AG04449 (cell line): ENCODE results near the gene ZNF296.

Experiments
- CTCF ChIA-PET: fragments of 350-600 bp; formaldehyde crosslinking; extraction: SDS; loops from one replicate; lab custom pipeline; 2021; ENCODE audit warnings: antibody characterized with exemption; lab: Yijun Ruan, JAX
- POLR2A ChIA-PET: fragments of 400-600, 350-600 bp; formaldehyde crosslinking; extraction: SDS; loops from one replicate; lab custom pipeline; 2020; ENCODE audit warnings: antibody characterized with exemption, inconsistent platforms; lab: Yijun Ruan, JAX
- DNase-seq: peaks from one replicate; pipeline ENCODE4 v3.0.0-alpha.2; 2010; ENCODE audit warnings: low read depth, low spot score
- H3K4me3 ChIP-seq: 2 replicates; pipeline ENCODE4 v1.5.1; 2011; ENCODE audit warnings: low read depth, mild to moderate bottlenecking, control low read depth, low read length
- TF ChIP-seq, protein P1 (sequence below): IDR thresholded peaks from one replicate; pipeline ENCODE4 v1.5.1; 2011; ENCODE audit warnings: mild to moderate bottlenecking, moderate library complexity, low read length, control low read depth, inconsistent platforms; ENCODE audit not compliant: insufficient read depth; ENCODE audit errors: missing control alignments

The ZNF296 gene

DNA sequence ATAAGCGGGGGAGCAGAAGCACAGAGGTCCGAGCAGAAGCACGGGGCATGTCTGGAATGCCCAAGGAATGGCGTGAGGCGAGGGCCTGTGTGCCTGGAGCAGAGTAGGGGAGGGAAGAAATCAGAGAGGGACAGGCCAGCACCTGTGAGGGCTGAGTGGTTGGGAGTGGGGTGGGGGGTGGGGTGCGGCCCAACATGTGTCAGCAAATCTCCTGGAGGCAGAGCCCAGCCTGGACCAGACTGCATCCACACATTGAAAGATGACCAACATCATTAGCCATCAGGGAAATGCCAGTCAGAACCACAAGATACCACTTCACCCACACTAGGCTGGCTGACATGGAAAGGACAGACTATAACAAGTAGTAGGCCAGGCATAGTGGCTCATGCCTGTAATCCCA lies 26.2 kb downstream of the ZNF296 start:
- TF ChIP-seq, protein P1, sequence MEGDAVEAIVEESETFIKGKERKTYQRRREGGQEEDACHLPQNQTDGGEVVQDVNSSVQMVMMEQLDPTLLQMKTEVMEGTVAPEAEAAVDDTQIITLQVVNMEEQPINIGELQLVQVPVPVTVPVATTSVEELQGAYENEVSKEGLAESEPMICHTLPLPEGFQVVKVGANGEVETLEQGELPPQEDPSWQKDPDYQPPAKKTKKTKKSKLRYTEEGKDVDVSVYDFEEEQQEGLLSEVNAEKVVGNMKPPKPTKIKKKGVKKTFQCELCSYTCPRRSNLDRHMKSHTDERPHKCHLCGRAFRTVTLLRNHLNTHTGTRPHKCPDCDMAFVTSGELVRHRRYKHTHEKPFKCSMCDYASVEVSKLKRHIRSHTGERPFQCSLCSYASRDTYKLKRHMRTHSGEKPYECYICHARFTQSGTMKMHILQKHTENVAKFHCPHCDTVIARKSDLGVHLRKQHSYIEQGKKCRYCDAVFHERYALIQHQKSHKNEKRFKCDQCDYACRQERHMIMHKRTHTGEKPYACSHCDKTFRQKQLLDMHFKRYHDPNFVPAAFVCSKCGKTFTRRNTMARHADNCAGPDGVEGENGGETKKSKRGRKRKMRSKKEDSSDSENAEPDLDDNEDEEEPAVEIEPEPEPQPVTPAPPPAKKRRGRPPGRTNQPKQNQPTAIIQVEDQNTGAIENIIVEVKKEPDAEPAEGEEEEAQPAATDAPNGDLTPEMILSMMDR = no peak
- POLR2A ChIA-PET = interaction anchor here (0.9 kb wide), 1 partner anchor 11 kb away, joined by 3 read pairs; no protein-coding TSS in a partner anchor
- H3K4me3 ChIP-seq = no peak overlapping the region
- no peak for DNase-seq
- CTCF ChIA-PET = interaction anchor here (0.6 to 3.7 kb wide), 3 partner anchors 8 to 10 kb away, joined by 3 to 27 read pairs (median 3); no protein-coding TSS in a partner anchor

DNA sequence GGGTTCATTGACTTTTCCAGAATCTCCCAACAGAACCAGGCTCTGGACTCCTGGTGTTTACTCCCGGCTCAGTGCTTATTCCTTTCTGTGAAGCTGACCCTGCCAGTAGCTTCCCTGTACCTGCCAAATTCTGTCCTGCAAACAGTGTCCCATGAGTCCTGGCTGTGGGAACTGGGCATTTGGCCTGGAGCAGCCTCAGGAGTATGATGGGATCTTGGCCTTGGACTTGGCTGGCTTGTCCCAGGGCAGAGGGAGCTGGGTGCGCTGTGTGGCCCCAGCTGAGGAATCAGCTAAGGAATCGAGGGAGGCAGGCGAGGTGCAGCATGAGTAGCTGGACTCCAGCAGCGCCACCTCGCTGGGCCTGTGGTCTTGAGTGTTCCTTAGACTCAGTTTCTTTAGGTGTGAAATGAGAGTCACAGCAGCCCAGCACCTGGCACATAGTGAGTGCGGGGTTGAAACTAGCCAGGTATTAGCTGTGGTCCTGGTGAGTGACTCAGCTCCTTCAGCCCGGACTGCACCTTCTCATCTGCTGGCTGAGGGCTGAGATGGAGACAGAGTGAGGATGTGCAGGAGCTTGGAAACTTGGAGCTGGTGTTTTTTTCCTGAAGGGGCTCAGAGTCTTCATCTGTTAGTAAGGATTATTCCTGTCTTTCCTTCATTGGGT lies 27.1 kb downstream of the ZNF296 start:
- H3K4me3 ChIP-seq = no peak overlapping the region

DNA sequence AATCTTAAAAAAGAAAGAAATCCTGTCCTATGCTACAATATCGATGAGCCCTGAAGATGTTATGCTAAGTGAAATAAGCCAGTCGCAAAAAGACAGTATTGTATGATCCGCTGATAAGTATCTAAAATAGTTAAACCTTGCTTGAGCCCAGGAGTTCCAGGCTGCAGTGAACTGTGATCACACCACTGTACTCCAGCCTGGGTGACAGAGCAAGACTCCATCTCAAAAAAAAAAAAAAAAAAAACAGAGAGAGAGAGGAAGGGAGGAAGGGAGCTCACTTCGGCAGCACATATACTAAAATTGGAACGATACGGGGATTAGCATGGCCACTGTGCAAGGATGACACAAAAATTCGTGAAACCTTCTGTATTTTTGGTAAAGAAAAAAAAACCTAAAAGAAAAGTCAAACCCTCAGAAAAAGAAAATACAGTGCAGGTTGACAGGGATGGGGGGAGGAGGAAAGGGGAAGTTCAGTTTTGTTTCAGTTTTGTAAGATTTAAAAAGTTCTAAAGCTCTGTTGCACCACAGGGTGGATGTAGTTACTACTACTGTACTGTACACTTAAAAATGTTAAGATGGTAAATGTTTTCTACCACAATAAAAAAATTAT lies 29.0 kb downstream of the ZNF296 start:
- DNase-seq = no peak
- POLR2A ChIA-PET = no interaction called here
- CTCF ChIA-PET = interaction anchor here (1.0 to 1.4 kb wide), 2 partner anchors 12 to 18 kb away, joined by 3 read pairs; no protein-coding TSS in a partner anchor
- TF ChIP-seq, protein P1 = no peak
- H3K4me3 ChIP-seq = no peak overlapping the region

More for the DNA sequence above, 27.1 kb downstream of the ZNF296 start:
- DNase-seq = no peak
- ChIA-PET CTCF (interaction anchor here (0.6 to 3.7 kb wide), 4 partner anchors 7 to 13 kb away, joined by 3 to 27 read pairs (median 3); no protein-coding TSS in a partner anchor), POLR2A (interaction anchor here (0.9 kb wide), 1 partner anchor 12 kb away, joined by 3 read pairs; no protein-coding TSS in a partner anchor)
- TF ChIP-seq, protein P1 = no peak

DNA sequence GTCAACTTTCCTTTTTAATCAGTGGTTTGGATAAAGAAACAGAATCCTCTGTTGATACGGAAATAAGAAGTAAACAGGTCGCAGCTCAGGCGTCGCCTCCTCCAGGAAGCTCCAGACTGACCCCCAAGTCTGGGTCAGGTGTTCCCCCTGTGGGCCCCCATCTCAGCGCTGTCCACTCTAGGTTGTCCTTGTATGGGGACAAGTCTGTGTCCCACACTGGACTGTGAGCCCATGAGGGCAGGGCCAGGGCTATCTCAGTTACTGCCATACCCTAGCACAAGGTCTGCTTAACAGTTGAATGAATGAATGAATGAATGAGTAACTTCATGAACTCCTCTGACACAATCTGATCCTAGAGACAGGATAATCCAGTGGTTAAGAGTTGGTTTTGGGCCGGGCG lies 29.9 kb downstream of the ZNF296 start:
- TF ChIP-seq, protein P1 = no peak
- DNase-seq = no peak
- ChIA-PET CTCF (interaction anchor here (1.0 to 8.7 kb wide), 4 partner anchors 13 to 56 kb away, joined by 3 to 85 read pairs (median 4); no protein-coding TSS in a partner anchor), POLR2A (no interaction called here)
- no peak overlapping the region for H3K4me3 ChIP-seq

DNA sequence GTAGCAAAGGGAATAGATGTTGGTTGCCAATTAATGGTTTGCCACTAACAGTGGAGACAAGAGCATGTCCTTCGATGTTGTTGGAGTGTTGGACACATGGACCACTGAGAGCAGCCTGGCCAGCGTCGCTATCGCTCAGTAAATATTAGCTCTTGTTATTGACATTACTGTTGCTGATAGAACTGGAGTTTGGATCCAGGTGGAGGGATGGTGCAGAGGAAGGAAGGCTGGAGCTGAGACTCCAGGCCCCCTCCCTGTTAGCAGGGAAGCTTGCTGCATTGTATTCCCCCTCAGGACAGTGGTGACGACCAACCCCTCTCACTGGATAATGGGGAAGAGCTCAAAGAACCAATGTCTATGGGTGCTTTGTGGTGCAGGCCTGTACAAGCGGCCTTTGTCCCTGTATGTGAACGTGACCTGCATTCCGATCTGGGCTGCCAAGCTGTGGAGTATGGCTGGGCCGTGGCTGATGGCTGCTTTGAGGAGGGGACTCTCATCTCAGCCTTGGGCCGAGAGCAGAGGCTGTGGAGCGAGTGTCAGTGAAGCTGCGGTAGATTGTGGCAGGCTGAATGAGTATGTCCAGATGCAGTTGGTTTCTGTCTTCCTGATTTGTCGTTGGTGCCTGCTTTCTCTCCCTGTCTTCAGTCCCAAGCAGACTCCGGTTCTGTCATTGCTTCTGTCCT lies 30.5 kb downstream of the ZNF296 start:
- ChIA-PET POLR2A (no interaction called here), CTCF (interaction anchor here (1.5 to 8.7 kb wide), 2 partner anchors 15 to 56 kb away, joined by 4 to 85 read pairs; no protein-coding TSS in a partner anchor)
- no peak for DNase-seq
- TF ChIP-seq, protein P1 = no peak
- no peak overlapping the region for H3K4me3 ChIP-seq
